ENCODE measurements around the gene KLF7. TPM values are rescaled to one million over a fixed set of nuclear protein-coding genes. Genes with fewer than 3 reads are reported as not detected.

Gene KLF7
- total RNA-seq, 1 experiment from 2014 or later = 6.2 TPM

GRCh38 chr2:207180741-207181140 is 15.0 kb upstream of the KLF7 start:
- no peak for DNase-seq (ENCODE audit: low read depth, low spot score)
- in situ Hi-C loops (cut with HindIII; ENCODE audit: low pct_unique_long_range_greater_than_20kb, low sequenced_read_pairs) = no loop called here

- in situ Hi-C loops (cut with HindIII; ENCODE audit: low pct_unique_long_range_greater_than_20kb, low sequenced_read_pairs) = no loop called here
Observed at GRCh38 chr2:207176247-207176646, 10.5 kb upstream of the KLF7 start.

GRCh38 chr2:207173641-207174040 is 7.9 kb upstream of the KLF7 start:
- in situ Hi-C loops (cut with HindIII; ENCODE audit: low pct_unique_long_range_greater_than_20kb, low sequenced_read_pairs) = no loop called here
- DNase-seq (ENCODE audit: low read depth, low spot score) = no peak

More at GRCh38 chr2:207176247-207176646, 10.5 kb upstream of the KLF7 start:
- DNase-seq (ENCODE audit: low read depth, low spot score) = no peak

- DNase-seq (ENCODE audit: low read depth, low spot score) = no peak
- in situ Hi-C loops (cut with HindIII; ENCODE audit: low pct_unique_long_range_greater_than_20kb, low sequenced_read_pairs) = no loop called here
Observed at GRCh38 chr2:207167099-207167923, 1.6 kb upstream of the KLF7 start.

DNA sequence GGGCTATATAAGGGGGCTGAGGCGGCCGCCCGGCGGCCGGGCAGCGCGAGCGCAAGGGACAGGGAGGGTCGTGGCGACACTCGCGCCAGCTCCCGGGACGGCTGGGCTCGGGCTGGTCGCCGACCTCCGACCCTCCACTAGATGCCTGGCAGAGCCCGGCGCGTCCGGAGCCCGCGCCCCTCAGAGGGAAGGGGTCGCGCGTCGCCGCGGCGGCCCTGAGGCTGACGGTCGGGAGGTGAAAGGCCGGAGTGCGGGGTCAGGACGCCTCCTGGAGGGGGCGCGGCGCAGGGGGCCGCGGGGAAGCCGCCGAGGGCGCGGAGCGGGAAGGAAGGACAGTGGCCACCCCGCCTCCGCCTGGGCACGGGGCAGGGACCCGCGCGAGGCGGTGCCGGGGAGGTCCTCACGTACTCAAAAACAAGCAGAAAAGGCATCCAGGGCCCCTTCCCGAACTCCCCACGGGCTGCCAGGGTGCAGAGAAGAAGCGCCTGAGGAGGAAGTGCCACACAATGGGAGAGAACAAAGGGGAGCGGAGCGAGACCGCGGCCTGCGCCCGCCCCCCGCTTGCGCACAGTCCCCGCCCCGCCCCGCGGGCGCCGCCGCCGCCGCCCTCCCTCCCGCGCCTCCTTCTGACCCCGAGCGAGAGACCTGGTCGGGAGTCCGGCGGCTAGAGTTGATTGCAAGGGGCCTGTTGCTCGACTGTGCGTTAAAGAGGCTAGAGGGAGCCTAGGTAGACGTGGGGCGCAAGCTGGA is 776 bp upstream of the KLF7 start:
- DNase-seq (ENCODE audit: low read depth, low spot score) = peak; percentile 70
- in situ Hi-C loops (cut with HindIII; ENCODE audit: low pct_unique_long_range_greater_than_20kb, low sequenced_read_pairs) = no loop called here

DNA sequence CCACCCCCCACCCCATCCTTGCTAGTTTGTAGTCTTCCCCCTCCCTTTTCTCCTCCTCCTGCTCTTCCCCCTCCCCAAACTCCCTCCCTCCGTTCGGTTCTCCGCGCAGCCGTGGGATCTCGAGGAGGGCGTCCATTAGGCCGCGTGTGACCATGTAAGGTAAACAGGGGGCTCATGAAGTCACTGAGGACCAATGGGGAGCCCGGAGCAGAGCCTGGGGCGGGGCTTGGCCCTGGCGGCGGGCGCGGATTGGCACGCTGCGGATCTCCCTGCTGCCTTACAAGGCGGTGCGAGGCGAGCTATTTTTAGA is 246 bp upstream of the KLF7 start:
- peak; percentile 99 for DNase-seq (ENCODE audit: low read depth, low spot score)

GRCh38 chr2:207164006-207164831 is 1.5 kb downstream of the KLF7 start:
- in situ Hi-C loops (cut with HindIII; ENCODE audit: low pct_unique_long_range_greater_than_20kb, low sequenced_read_pairs) = no loop called here
- no peak for DNase-seq (ENCODE audit: low read depth, low spot score)

More for the DNA sequence above, 246 bp upstream of the KLF7 start:
- in situ Hi-C loops (cut with HindIII; ENCODE audit: low pct_unique_long_range_greater_than_20kb, low sequenced_read_pairs) = no loop called here

DNA sequence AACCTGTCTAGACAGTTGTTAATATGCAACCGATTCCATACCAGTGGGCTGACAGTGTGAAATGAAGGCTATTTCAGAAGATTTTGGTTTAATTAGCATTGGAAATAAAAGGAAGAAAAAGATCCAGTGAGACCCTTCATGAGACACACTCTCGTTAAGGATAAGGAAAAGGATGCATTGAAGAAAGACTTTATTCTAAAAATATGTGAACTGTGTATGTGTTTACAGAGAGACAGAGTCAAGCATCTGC is 2.1 kb downstream of the KLF7 start:
- DNase-seq (ENCODE audit: low read depth, low spot score) = no peak
- in situ Hi-C loops (cut with HindIII; ENCODE audit: low pct_unique_long_range_greater_than_20kb, low sequenced_read_pairs) = no loop called here

GRCh38 chr2:207163053-207163755 is 2.5 kb downstream of the KLF7 start:
- in situ Hi-C loops (cut with HindIII; ENCODE audit: low pct_unique_long_range_greater_than_20kb, low sequenced_read_pairs) = no loop called here
- peak; percentile 29 for DNase-seq (ENCODE audit: low read depth, low spot score)

DNA sequence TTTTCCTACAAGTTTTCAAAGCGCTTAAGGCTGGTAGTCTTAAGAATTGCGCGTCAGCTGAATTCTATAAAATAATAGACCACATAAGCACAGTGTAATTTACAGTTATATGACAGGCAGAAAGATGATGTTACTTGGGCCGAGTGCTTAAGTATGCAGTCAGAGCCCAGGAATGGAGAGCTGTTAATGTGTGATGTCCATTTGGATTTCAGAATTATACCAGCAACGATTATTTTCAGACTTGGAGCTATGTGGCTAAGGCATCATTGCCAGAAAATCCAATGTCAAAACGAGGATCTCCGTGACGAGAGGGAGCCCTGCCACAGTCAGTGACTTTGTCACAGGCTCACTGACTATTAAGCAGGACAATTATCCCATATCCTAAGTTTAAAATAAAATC is 3.4 kb downstream of the KLF7 start:
- in situ Hi-C loops (cut with HindIII; ENCODE audit: low pct_unique_long_range_greater_than_20kb, low sequenced_read_pairs) = no loop called here
- DNase-seq (ENCODE audit: low read depth, low spot score) = no peak

DNA sequence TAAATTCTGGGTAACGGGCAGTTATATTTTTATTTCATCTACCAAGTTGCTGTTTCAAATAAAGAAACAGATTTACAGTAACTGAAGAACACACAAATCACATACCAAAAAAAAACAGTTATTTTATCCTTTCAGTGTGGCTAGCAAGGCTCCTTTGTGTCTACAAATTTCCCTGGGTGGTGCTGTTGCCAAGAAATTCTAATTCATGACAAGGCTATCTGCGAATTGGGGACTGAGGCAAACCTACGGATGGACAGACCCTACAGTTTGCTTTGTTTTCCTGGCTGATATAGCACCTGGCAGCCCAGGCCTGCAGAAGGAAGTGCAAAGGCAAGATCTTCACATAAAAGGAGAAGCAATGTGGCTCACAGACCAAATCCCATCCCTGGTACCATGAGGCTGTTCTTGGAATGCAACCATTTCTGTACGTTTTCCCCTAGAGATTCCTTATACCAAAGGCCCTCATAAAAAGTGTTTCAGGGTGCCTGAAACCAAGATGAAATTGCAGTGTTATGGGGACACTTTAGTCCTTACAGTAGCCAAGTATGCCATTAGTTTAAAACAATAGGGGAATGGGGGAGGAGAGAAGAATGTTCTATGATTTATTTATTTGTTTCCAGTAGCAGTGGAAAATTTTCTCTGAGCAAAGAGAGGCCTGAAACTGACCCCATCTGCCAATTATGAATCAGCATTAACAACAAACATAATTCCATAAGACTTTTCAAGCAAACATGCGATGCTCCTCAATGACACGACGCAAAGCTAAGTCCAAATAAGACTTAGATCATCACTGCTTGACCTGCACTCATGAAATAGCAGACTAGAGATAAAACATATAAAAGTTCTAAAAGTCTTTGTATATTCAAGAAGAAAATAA is 4.3 kb downstream of the KLF7 start:
- in situ Hi-C loops (cut with HindIII; ENCODE audit: low pct_unique_long_range_greater_than_20kb, low sequenced_read_pairs) = no loop called here
- DNase-seq (ENCODE audit: low read depth, low spot score) = no peak

DNA sequence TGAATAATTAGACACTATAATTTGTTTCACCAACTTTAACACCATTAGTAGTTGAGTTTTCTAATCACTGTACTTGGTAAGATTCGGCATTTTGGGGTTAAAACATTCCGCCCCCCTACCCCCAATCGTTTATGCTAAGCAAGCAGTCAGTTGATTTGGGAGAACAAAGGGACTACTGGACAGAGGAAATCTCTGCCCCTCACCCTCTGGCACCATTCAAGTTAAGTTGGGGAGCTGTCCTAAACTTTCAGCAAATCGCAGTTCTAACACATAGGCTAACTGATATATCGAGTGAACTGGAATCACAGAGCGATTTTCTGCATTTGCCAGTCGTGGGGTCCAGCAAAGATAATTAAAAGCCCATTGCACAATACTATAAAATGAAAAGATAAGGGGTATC is 5.6 kb downstream of the KLF7 start:
- in situ Hi-C loops (cut with HindIII; ENCODE audit: low pct_unique_long_range_greater_than_20kb, low sequenced_read_pairs) = no loop called here
- no peak for DNase-seq (ENCODE audit: low read depth, low spot score)

- no peak for DNase-seq (ENCODE audit: low read depth, low spot score)
Observed at GRCh38 chr2:207159002-207159401, 6.7 kb downstream of the KLF7 start.

GRCh38 chr2:207157731-207158130 is 8.0 kb downstream of the KLF7 start:
- in situ Hi-C loops (cut with HindIII; ENCODE audit: low pct_unique_long_range_greater_than_20kb, low sequenced_read_pairs) = no loop called here
- no peak for DNase-seq (ENCODE audit: low read depth, low spot score)

More at GRCh38 chr2:207159002-207159401, 6.7 kb downstream of the KLF7 start:
- in situ Hi-C loops (cut with HindIII; ENCODE audit: low pct_unique_long_range_greater_than_20kb, low sequenced_read_pairs) = no loop called here

DNA sequence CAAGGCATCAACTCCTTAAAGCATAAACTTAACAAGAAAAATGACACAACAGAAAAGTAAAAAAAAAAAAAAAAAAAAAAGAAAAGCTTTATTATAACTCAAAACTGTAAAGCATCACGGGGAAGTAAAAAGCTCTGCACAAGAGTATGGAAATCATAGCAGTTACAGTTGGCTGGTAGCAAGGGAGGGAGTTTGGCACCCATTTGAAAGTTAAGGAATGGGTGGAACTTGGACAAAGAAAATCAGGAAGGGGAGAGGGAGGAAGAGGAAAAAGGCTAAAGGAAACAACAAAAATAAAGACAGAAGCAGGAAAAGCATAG is 8.6 kb downstream of the KLF7 start:
- in situ Hi-C loops (cut with HindIII; ENCODE audit: low pct_unique_long_range_greater_than_20kb, low sequenced_read_pairs) = no loop called here
- no peak for DNase-seq (ENCODE audit: low read depth, low spot score)

DNA sequence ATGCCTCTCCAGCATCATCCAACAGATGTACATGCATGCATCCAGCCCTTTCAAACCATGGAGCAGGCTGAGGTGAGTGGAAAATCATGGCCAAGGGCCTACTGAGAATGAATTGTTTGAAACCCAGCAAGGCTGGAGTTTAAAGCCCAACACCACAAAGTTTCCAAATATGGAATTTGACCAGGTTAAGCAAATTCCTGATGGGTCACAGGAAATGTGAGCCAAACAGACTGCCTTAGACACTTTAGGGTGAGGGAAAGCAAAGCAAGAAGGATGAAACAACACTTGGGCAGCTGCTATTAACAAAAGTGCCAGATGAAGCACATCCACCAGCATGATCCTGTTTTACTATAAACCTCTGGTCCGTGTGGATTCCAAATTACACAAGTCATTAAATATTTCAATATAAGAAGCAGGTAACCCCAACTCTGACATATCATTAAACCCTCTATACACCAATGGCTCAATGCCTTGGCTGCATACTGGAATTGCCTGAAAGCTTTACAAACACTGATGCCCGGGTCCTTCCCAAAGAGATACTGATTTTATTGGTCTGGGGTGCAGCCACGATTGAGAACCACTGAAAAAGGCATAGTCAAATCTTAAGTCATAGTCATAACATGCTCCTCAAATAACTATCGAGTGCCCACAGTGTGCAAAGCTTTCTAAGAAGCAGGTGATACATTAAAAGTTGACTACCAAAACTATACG is 9.1 kb downstream of the KLF7 start:
- in situ Hi-C loops (cut with HindIII; ENCODE audit: low pct_unique_long_range_greater_than_20kb, low sequenced_read_pairs) = no loop called here
- DNase-seq (ENCODE audit: low read depth, low spot score) = no peak

Measured in SK-MEL-5 (cell line).